Measurements from ENCODE around the gene BUB1B. TPM values are rescaled to one million over a fixed set of nuclear protein-coding genes. Genes with fewer than 3 reads are reported as not detected.
A peak's percentile ranks its signal among the peaks of the same experiment; 100 is the strongest.

BUB1B gene
- total RNA-seq, 1 experiment from 2014 or later, result 83.2 TPM

- Histone ChIP-seq H2BK120ac (ENCODE audit: low read depth, low read length, poor library complexity, severe bottlenecking) (no peak overlapping the region), H3K18ac (ENCODE audit: insufficient read length, low read depth, low read length) (no peak overlapping the region), H3K79me1 (ENCODE audit: insufficient read depth, low read depth, low read length, poor library complexity, severe bottlenecking) (no peaks in the 10 kb centered on the region), H2AK5ac (ENCODE audit: insufficient read length, low read length) (no peak overlapping the region), H3K79me2 (ENCODE audit: insufficient read depth, low read length) (no peaks in the 10 kb centered on the region), H4K8ac (replicated peaks; ENCODE audit: insufficient read length, low read depth, low read length) (no peak overlapping the region), H3K56ac (ENCODE audit: insufficient read length, low read depth, low read length) (no peak overlapping the region), H4K5ac (ENCODE audit: insufficient read length, low read depth, low read length) (no peak overlapping the region), H2BK12ac (ENCODE audit: insufficient read length, low read depth, low read length) (no peak overlapping the region), H2AFZ (ENCODE audit: low read length) (no peak overlapping the region), H2BK5ac (ENCODE audit: insufficient read length, low read length) (no peak overlapping the region), H2BK15ac (ENCODE audit: low read depth, low read length) (no peak overlapping the region), H3K9ac (ENCODE audit: extremely low read depth, insufficient read length, low read length) (no peak overlapping the region), H3K4me2 (ENCODE audit: insufficient read depth, insufficient read length, low read length) (no peak overlapping the region), H3K14ac (ENCODE audit: insufficient read depth, low read length) (no peak overlapping the region), H4K20me1 (ENCODE audit: control insufficient read depth, insufficient read depth, insufficient read length) (no peaks in the 10 kb centered on the region), H3K27me3 (ENCODE audit: insufficient read depth, low read length) (no peaks in the 10 kb centered on the region), H2BK20ac (ENCODE audit: low read depth, low read length, poor library complexity, severe bottlenecking) (no peak overlapping the region), H3K23me2 (ENCODE audit: insufficient read length, low read depth, low read length, poor library complexity, severe bottlenecking) (peaks cover 8% of the 10 kb centered on the region), H3K9me3 (ENCODE audit: control insufficient read depth, low read depth, low read length) (no peaks in the 10 kb centered on the region), H3T11ph (ENCODE audit: low read length) (no peak overlapping the region), H4K91ac (ENCODE audit: insufficient read length, low read depth, low read length) (no peak overlapping the region), H3K4me1 (ENCODE audit: insufficient read depth, low read length) (no peaks in the 10 kb centered on the region; the same call in 1 of the 2 replicates), H3K27ac (ENCODE audit: insufficient read length, low read depth, low read length) (no peak overlapping the region), H3K23ac (ENCODE audit: insufficient read length, low read depth, low read length) (no peak overlapping the region), H3K4ac (ENCODE audit: low read depth, low read length) (no peak overlapping the region)
- H3K27me3 Mint-ChIP-seq (ENCODE audit: low read depth), result peaks cover 18% of the 10 kb centered on the region
- peak overlapping the region; percentile 9 to 55 (median 40); a peak in 5 of 7 replicates for H3K27ac Mint-ChIP-seq
- H3K9me3 Mint-ChIP-seq, result no peaks in the 10 kb centered on the region
- no CpG with 5 or more reads among the region's 4 CpGs for WGBS (ENCODE audit: extremely low coverage, insufficient read length, low lambda C conversion rate)
- no peak overlapping the region for H3K4me3 Mint-ChIP-seq
- peaks cover 26 to 28% of the 10 kb centered on the region in 2 experiments for H3K4me1 Mint-ChIP-seq
- no peak for DNase-seq
- peaks cover 3 to 13% (median 3%) of the 10 kb centered on the region in 3 experiments; a peak in 6 of 7 replicates for H3K36me3 Mint-ChIP-seq (ENCODE audit: insufficient read depth in 1 of 3, low read depth in 3 of 3)
- no peak for TF ChIP-seq CTCF (conservative IDR thresholded peaks at IDR 0.05)
Measured at GRCh38 chr15:40234783-40235182, 73.9 kb downstream of the BUB1B start.

Data from H9 (cell line).